Umbilical cord (tissue), 2 donors: ENCODE results near the gene TIMP2. TPM values are rescaled to one million over a fixed set of nuclear protein-coding genes. Genes with fewer than 3 reads are reported as not detected.
"Not testable (repeated sequence)": the region's sequence is repeated elsewhere in the genome, so short reads cannot be mapped to it uniquely, and the experiment has no call there.

ENCODE experiments used
- DNase-seq: peaks from one replicate; pipeline ENCODE4 v3.0.0-alpha.2; 2015; ENCODE audit warnings: low spot score
- total RNA-seq: library from RNA; depleted of rRNA; stranded (reverse); fragments of >200 nt; gene quantifications from one replicate; pipeline ENCODE4 v1.2.3, GENCODE V29; 2014; ENCODE audit warnings: low replicate concordance; ENCODE audit not compliant: insufficient read depth

The TIMP2 gene
- total RNA-seq, 1 donor from 2014 or later, result 64.5 TPM

- no peak for DNase-seq
Measured at GRCh38 chr17:78870621-78871020, 54.6 kb downstream of the TIMP2 start.

- DNase-seq, result no peak
Measured at GRCh38 chr17:78868391-78868790, 56.8 kb downstream of the TIMP2 start.

- DNase-seq, result not testable (repeated sequence)
Measured at GRCh38 chr17:78867046-78867445, 58.1 kb downstream of the TIMP2 start.

- DNase-seq, result peak; percentile 79
Measured at GRCh38 chr17:78865682-78866390, 59.4 kb downstream of the TIMP2 start.

- no peak for DNase-seq
Measured at GRCh38 chr17:78864117-78864516, 61.1 kb downstream of the TIMP2 start.

- DNase-seq, result no peak
Measured at GRCh38 chr17:78862073-78863023, 62.8 kb downstream of the TIMP2 start.

GRCh38 chr17:78861229-78861628 is 64.0 kb downstream of the TIMP2 start:
- DNase-seq, result no peak

GRCh38 chr17:78859051-78859450 is 66.1 kb downstream of the TIMP2 start:
- DNase-seq, result no peak

- DNase-seq, result no peak
Measured at GRCh38 chr17:78857266-78857665, 67.9 kb downstream of the TIMP2 start.

GRCh38 chr17:78855561-78856165 is 69.5 kb downstream of the TIMP2 start:
- DNase-seq, result no peak

- no peak for DNase-seq
Measured at GRCh38 chr17:78854508-78854907, 70.7 kb downstream of the TIMP2 start.

GRCh38 chr17:78853926-78854394 is 71.2 kb downstream of the TIMP2 start:
- DNase-seq, result no peak

- DNase-seq, result no peak
Measured at GRCh38 chr17:78852709-78853121, 72.5 kb downstream of the TIMP2 start.

GRCh38 chr17:78849026-78849425 is 76.2 kb downstream of the TIMP2 start:
- no peak for DNase-seq

- no peak for DNase-seq
Measured at GRCh38 chr17:78847052-78847451, 78.1 kb downstream of the TIMP2 start.

- DNase-seq, result no peak
Measured at GRCh38 chr17:78844301-78845005, 80.7 kb downstream of the TIMP2 start.

- no peak for DNase-seq
Measured at GRCh38 chr17:78842881-78843565, 82.2 kb downstream of the TIMP2 start.

GRCh38 chr17:78840780-78841611 is 84.2 kb downstream of the TIMP2 start, which contains the start of gene USP36:
TSS of gene USP36 (minus strand) at chr17:78840814. CDS start at chr17:78836363, 4,451 bp downstream.
- DNase-seq, result peak; percentile 99

- DNase-seq, result no peak
Measured at GRCh38 chr17:78840530-78840779, 84.7 kb downstream of the TIMP2 start.
